Renal cortical epithelial cell (primary cell): Measurements from ENCODE around the gene PDZD11. TPM values are rescaled to one million over a fixed set of nuclear protein-coding genes. Genes with fewer than 3 reads are reported as not detected.
"Not testable (repeated sequence)": the region's sequence is repeated elsewhere in the genome, so short reads cannot be mapped to it uniquely, and the experiment has no call there.

Experiments used
- DNase-seq: peaks from one replicate; pipeline ENCODE4 v3.0.0-alpha.2; 2011; ENCODE audit warnings: low read depth
- total RNA-seq: library from RNA; depleted of rRNA; stranded (reverse); fragments of >200 nt; gene quantifications from 2 replicates; pipeline ENCODE4 v1.2.3, GENCODE V29; 2014

Gene PDZD11, protein sequence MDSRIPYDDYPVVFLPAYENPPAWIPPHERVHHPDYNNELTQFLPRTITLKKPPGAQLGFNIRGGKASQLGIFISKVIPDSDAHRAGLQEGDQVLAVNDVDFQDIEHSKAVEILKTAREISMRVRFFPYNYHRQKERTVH
- 38.9 and 58.7 TPM in 2 replicates for total RNA-seq

- peak; percentile 71 for DNase-seq
These were observed at the start of gene PDZD11, which contains the start of gene KIF4A for GRCh38 chrX:70289793-70290770. TSS of gene PDZD11 (minus strand) at chrX:70289927. CDS start at chrX:70289341, 586 bp downstream. TSS of gene KIF4A (plus strand) at chrX:70290104. CDS start at chrX:70290459, 355 bp downstream.

GRCh38 chrX:70338290-70338689 is 48.6 kb upstream of the PDZD11 start:
- no peak for DNase-seq

DNA sequence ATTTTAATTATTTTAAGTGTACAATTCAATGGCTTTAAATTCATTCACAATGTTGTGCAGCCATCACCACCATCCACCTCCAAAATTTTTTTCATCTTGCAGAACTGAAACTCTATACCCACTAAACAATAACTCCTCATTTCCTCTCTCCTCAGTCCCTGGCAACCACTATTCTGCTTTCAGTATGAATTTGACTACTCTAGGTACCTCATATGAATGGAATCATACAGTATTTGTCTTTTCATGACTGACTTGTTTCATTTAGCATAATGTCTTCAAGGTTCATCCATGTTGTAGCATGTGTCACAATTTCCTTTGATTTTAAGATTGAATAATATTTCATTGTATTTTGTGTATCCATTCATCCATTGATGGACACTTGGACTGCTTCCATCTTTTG is 47.0 kb upstream of the PDZD11 start:
- no peak for DNase-seq

DNA sequence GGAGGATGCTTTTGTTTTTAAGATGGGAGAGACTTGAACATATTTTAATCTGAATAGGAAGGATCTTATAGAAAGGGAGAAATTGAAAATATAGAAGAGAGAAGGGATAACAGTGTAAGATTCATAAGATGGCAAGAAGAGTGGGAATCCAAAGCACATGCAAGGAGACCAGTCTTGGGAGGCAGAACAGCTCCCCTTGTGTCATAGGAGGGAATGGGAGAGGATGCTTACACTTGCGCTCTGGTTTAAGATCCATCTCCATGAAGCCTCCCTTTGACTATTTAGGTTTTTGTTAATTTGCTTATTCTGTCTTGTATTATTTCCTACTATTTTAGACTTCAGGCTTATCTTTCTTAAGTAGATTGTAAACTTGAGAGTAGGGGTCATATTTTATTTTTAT is 42.9 kb upstream of the PDZD11 start:
- no peak for DNase-seq

DNA sequence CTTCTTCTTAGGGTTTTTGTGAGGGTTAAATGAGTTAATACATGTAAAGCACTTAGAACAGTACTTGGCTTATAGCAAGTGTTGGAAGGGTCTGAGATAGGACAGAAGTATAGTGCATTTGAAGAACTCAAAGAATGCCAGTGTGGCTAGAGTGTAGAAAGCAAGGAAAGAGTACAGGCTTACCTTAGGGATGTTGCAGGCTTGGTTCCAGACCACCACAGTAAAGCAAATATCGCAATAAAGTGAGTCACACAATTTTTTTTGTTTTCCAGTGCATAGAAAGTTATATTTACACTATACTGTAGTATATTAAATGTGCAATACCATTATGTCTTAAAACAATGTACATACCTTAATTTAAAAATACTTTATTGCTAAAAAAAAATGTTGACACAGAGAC is 41.4 kb upstream of the PDZD11 start:
- no peak for DNase-seq

GRCh38 chrX:70324326-70324725 is 34.6 kb upstream of the PDZD11 start:
- peak; percentile 33 for DNase-seq

DNA sequence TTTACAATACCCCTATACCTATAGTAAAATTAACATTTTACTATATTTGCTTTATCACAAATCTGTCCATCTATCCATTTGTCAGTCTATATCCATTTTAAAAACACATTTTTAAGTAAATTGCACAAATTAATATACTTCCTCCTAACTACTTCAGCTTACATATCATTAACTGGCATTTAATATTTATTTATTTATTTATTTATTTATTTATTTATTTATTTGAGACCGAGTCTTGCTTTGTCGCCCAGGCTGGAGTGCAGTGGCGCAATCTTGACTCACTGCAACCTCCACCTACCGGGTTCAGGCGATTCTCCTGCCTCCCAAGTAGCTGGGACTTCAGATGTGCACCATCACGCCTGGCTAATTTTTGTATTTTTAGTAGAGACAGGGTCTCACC is 33.9 kb upstream of the PDZD11 start:
- not testable (repeated sequence) for DNase-seq

DNA sequence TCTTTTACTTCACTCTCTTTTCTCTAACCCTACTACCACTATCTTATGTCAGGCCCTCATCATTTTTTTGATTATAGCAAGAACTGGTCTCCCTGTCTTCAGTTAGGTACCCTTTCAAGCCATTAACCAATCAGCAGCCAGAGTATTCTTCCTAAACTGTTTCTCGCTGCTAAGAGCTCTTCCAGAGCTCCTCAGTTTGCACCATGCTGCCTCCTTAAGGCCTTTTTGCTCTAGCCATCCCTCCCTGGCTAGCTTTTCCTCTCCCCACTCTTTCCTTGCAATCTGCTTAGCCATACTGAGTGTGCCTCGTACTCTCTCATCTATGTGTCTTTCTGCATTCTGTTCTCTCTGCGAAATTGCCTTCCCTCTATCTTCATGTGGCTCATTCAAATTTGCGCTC is 33.1 kb upstream of the PDZD11 start:
- no peak for DNase-seq

GRCh38 chrX:70313503-70313902 is 23.8 kb upstream of the PDZD11 start:
- DNase-seq: peak; percentile 18

DNA sequence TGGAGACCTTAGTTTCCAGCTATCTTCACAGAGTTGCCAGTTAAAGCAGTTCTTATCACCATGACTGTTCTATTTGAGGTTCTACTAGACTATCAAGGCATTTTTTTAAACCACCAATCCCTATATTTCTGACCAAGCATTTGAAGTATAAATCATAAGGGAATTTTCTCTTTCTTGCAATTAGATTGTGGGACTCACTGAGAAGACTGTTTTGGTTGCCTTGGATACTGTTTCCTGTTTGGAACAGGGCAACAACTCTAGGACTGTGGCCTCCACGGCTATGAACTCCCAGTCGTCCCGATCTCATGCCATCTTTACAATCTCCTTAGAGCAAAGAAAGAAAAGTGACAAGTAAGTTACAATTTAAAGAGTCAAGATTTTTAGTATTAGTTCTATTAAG is 12.0 kb upstream of the PDZD11 start:
- peak; percentile 42 for DNase-seq

DNA sequence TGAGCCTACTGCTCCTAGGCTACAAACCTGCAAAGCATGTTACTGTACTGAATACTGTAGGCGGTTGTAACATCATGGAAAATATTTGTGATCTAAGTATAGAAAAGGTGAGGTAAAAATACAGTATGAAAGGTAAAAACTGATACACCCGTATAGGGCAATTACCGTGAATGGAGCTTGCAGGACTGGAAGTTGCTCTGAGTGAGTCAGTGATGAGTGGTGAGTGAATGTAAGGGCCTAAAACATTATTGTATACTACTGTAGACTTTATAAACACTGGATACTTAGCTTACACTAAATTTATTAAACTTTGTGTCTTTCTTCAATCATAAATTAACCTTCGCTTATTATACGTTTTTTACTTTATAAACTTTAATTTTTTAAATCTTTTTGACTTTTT is 3.9 kb upstream of the PDZD11 start:
- no peak for DNase-seq

DNA sequence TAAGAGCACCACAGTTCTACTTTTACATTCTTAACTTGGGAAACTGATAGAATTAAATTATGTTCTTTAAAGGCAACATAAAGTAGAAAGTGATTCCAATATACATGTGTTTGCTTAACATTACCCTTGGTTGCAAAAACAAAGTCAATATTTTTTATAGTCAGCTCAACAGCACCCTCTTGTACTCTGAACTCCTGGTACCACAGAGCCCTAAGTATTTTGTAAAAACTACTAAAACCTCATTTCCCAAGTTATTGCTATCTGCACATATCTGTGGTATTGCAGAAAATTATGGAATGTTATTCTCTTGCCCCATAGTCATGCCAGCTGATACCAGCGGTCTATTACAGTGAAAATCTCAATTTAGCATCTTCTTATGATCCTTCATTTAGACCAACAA is 3.1 kb upstream of the PDZD11 start:
- no peak for DNase-seq

GRCh38 chrX:70289168-70289792 is 447 bp downstream of the PDZD11 start:
- no peak for DNase-seq

DNA sequence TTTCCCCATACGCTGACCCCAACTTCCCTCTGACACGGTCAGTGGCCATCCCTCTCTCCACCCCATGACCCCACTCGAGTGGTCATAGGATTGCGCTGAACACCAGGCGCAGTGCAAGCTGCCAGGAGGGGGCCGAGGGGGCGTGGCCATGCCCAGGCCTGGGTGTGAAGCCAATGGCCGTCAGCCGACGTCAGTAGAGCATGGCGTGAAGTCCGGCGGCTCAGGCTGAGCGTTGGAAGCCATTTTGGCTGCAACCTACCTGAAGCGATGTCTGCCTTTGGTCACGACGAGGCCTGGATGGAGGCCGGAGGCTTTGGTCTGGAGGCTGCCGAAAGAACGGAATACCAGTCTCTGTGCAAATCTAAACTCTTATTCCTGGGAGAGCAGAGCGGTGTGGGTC is 7.8 kb downstream of the PDZD11 start, which contains the start of gene RAB41:
Gene RAB41, plus strand, starts transcription at position 222 of the 400 bp plus-strand sequence. Its CDS starts 46 bp downstream, at position 268.
- no peak for DNase-seq

- no peak for DNase-seq
These were observed 9.2 kb downstream of the PDZD11 start for GRCh38 chrX:70280573-70280972.

GRCh38 chrX:70279081-70279480 is 10.6 kb downstream of the PDZD11 start:
- no peak for DNase-seq

DNA sequence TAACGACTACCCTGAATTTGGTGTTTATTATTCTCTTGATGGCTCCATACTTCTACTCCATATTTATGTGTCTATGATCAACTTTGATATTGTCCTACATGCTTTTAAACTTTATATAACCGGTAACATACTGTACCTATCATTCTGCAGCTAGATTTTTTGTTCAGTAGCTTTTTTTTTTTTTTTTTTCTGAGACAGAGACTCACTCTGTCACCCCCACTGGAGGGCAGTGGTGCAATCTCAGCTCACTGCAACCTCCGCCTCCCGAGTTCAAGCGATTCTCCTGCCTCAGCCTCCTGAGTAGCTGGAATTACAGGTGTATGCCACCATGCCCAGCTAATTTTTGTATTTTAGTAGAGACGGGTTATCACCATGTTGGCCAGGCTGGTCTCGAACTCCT is 15.7 kb downstream of the PDZD11 start:
- DNase-seq: not testable (repeated sequence)

DNA sequence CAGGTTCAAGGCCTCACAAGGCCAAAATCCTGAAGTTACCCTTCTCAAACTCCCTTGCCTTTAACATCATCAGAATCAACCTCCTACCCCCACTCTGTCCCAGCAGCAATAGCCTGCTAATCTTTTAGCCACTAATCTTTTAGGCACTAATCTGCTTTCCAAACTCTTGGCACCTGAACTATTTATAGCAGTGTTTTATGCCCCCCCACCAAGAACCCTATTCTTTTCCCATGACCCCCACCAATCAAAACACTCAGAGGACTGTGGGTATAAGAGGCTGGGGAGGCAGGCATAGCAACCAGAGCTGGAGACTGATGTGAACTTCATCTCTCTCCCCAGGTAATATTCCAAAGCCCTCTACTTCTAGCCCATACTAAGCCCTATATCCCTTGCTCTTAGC is 21.7 kb downstream of the PDZD11 start, which contains the start of gene ARR3:
Gene ARR3, plus strand, starts transcription at position 301 of the 400 bp plus-strand sequence. CDS start 1,052 bp downstream, outside the sequence.
- DNase-seq: no peak

GRCh38 chrX:70264784-70265183 is 24.9 kb downstream of the PDZD11 start:
- DNase-seq: no peak

- peak; percentile 40 for DNase-seq
These were observed 26.7 kb downstream of the PDZD11 start for GRCh38 chrX:70262952-70263567.

- DNase-seq: no peak
These were observed 29.6 kb downstream of the PDZD11 start, which contains the start of gene P2RY4 for GRCh38 chrX:70260104-70260503. TSS of gene P2RY4 (minus strand) at chrX:70260204. CDS start at chrX:70259624, 580 bp downstream.
